HFFc6 (cell line): Measurements from ENCODE around the gene ACSS2. TPM values are rescaled to one million over a fixed set of nuclear protein-coding genes. Genes with fewer than 3 reads are reported as not detected.

ENCODE experiments used
- DNase-seq: peaks from one replicate; pipeline ENCODE4 v3.0.0-alpha.2; 2018
- H3K27ac Mint-ChIP-seq: 2 replicates; pipeline ENCODE4 v1.8.0; 2020; ENCODE audit warnings: mild to moderate bottlenecking, mixed read lengths
- H3K27me3 Mint-ChIP-seq: 2 replicates; pipeline ENCODE4 v1.8.0; 2021; ENCODE audit warnings: mild to moderate bottlenecking, moderate library complexity, mixed read lengths; ENCODE audit not compliant: insufficient read depth
- H3K36me3 Mint-ChIP-seq: 2 replicates; pipeline ENCODE4 v1.8.0; 2021; ENCODE audit warnings: low read depth, mixed read lengths
- H3K4me1 Mint-ChIP-seq: 2 replicates; pipeline ENCODE4 v1.8.0; 2020; ENCODE audit warnings: low read depth, mixed read lengths
- H3K4me3 Mint-ChIP-seq: 2 replicates; pipeline ENCODE4 v1.8.0; 2020; ENCODE audit warnings: mild to moderate bottlenecking, moderate library complexity, mixed read lengths
- H3K9me3 Mint-ChIP-seq: 2 replicates; pipeline ENCODE4 v1.8.0; 2020; ENCODE audit warnings: mild to moderate bottlenecking, mixed read lengths
- long read RNA-seq: library from polyadenylated mRNA; unstranded; transcript quantifications from one replicate; pipeline ENCODE4 v2.0.0, GENCODE V29; 2019
- total RNA-seq, 6 experiments: library from RNA; stranded (reverse); fragmentation: NEBNext Ultra II Directional; extraction: Animal tissue kit (Norgen Biotek cat#: 25700); gene quantifications; 2 replicates in 1 of 6; 3 replicates in 5 of 6; pipeline ENCODE4 v1.2.3, GENCODE V29; 2021
- TF ChIP-seq, protein P1 (sequence below): fragments of 200-600 bp; sonication (generic); IDR thresholded peaks from 2 replicates; pipeline ENCODE4 v1.5.0; 2021; ENCODE audit warnings: antibody characterized with exemption, mild to moderate bottlenecking

ACSS2 gene, protein sequence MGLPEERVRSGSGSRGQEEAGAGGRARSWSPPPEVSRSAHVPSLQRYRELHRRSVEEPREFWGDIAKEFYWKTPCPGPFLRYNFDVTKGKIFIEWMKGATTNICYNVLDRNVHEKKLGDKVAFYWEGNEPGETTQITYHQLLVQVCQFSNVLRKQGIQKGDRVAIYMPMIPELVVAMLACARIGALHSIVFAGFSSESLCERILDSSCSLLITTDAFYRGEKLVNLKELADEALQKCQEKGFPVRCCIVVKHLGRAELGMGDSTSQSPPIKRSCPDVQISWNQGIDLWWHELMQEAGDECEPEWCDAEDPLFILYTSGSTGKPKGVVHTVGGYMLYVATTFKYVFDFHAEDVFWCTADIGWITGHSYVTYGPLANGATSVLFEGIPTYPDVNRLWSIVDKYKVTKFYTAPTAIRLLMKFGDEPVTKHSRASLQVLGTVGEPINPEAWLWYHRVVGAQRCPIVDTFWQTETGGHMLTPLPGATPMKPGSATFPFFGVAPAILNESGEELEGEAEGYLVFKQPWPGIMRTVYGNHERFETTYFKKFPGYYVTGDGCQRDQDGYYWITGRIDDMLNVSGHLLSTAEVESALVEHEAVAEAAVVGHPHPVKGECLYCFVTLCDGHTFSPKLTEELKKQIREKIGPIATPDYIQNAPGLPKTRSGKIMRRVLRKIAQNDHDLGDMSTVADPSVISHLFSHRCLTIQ
- total RNA-seq: 10 to 100 TPM; 13.2 to 18.0 (median 15.5) TPM
- long read RNA-seq, transcript ACSS2-202 (18 exons, 3,065 nt): major isoform, 16 of 22 reads
- long read RNA-seq, partial matches to known transcripts: 3 of 22 reads
- long read RNA-seq, other reads (novel, unspliced or antisense): 3 of 22 reads

- Mint-ChIP-seq H3K9me3 (no peaks in the 10 kb centered on the region), H3K27me3 (no peaks in the 10 kb centered on the region; the same call in 1 of the 2 replicates), H3K27ac (peak within 1 kb of the TSS; percentile 58; the same call in 1 of the 2 replicates), H3K4me3 (peak within 1 kb of the TSS; percentile 92), H3K36me3 (no peaks in the 10 kb centered on the region), H3K4me1 (peaks cover 45% of the 10 kb centered on the region)
- TF ChIP-seq, protein P1, sequence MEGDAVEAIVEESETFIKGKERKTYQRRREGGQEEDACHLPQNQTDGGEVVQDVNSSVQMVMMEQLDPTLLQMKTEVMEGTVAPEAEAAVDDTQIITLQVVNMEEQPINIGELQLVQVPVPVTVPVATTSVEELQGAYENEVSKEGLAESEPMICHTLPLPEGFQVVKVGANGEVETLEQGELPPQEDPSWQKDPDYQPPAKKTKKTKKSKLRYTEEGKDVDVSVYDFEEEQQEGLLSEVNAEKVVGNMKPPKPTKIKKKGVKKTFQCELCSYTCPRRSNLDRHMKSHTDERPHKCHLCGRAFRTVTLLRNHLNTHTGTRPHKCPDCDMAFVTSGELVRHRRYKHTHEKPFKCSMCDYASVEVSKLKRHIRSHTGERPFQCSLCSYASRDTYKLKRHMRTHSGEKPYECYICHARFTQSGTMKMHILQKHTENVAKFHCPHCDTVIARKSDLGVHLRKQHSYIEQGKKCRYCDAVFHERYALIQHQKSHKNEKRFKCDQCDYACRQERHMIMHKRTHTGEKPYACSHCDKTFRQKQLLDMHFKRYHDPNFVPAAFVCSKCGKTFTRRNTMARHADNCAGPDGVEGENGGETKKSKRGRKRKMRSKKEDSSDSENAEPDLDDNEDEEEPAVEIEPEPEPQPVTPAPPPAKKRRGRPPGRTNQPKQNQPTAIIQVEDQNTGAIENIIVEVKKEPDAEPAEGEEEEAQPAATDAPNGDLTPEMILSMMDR: no peak
- DNase-seq: peak; percentile 98
These were observed at the start of gene ACSS2 for GRCh38 chr20:34876406-34877282. Gene ACSS2, plus strand, starts transcription at chr20:34876612. Its CDS starts 34 bp downstream, at chr20:34876646.

- no peak for DNase-seq
- TF ChIP-seq, protein P1: peak; percentile 15; the same call in 1 of the 2 replicates
- Mint-ChIP-seq H3K9me3 (no peaks in the 10 kb centered on the region), H3K4me1 (peaks cover 13% of the 10 kb centered on the region), H3K27ac (no peak overlapping the region), H3K36me3 (peaks cover 7% of the 10 kb centered on the region; the same call in 1 of the 2 replicates), H3K27me3 (peaks cover 18% of the 10 kb centered on the region), H3K4me3 (no peak overlapping the region)
These were observed 47.2 kb upstream of the ACSS2 start for GRCh38 chr20:34829191-34829590.

GRCh38 chr20:34831936-34832335 is 44.5 kb upstream of the ACSS2 start:
- H3K9me3 Mint-ChIP-seq: no peaks in the 10 kb centered on the region
- no peaks in the 10 kb centered on the region for H3K36me3 Mint-ChIP-seq
- DNase-seq: no peak
- TF ChIP-seq, protein P1: no peak
- H3K27me3 Mint-ChIP-seq: peaks cover 20% of the 10 kb centered on the region
- H3K27ac Mint-ChIP-seq: no peak overlapping the region
- H3K4me1 Mint-ChIP-seq: 0 out of 2 replicates have a peak, but pooled peaks cover 6% of the 10 kb centered on the region
- no peak overlapping the region for H3K4me3 Mint-ChIP-seq

DNA sequence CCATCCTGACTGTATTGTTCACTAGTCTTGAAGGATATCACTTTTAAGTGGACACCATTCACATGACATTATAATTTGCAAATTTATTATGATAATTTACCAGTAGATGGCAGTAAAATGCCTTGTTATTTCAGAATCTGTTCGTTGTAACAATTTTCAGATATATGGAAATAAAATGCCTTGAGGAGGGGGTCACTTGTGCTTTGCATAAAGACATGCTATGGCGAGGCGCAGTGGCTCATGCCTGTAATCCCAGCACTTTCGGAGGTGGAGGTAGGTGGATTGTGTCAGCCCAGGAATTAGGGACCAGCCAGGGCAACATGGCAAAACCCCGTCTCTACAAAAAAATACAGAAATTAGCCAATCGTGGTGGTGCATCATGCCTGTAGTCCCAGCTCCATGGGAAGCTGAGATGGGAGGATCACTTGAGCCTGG is 41.9 kb upstream of the ACSS2 start:
- no peaks in the 10 kb centered on the region for H3K9me3 Mint-ChIP-seq
- H3K4me1 Mint-ChIP-seq: 0 out of 2 replicates have a peak, but pooled peaks cover 6% of the 10 kb centered on the region
- no peaks in the 10 kb centered on the region for H3K36me3 Mint-ChIP-seq
- H3K27ac Mint-ChIP-seq: no peak overlapping the region
- H3K4me3 Mint-ChIP-seq: peak overlapping the region; percentile 68
- peak; percentile 44 for DNase-seq
- H3K27me3 Mint-ChIP-seq: peaks cover 20% of the 10 kb centered on the region
- TF ChIP-seq, protein P1: peak; percentile 77

- no peak overlapping the region for H3K4me3 Mint-ChIP-seq
These were observed 34.3 kb upstream of the ACSS2 start for GRCh38 chr20:34842143-34842542.

More at GRCh38 chr20:34842143-34842542, 34.3 kb upstream of the ACSS2 start:
- DNase-seq: no peak
- no peaks in the 10 kb centered on the region; the same call in none of the 2 replicates for H3K27me3 Mint-ChIP-seq
- H3K27ac Mint-ChIP-seq: no peak overlapping the region
- H3K9me3 Mint-ChIP-seq: no peaks in the 10 kb centered on the region
- H3K4me1 Mint-ChIP-seq: no peaks in the 10 kb centered on the region
- TF ChIP-seq, protein P1: no peak
- H3K36me3 Mint-ChIP-seq: no peaks in the 10 kb centered on the region
